AG04450 (cell line): ENCODE measurements around the gene MPRIP. TPM values are rescaled to one million over a fixed set of nuclear protein-coding genes. Genes with fewer than 3 reads are reported as not detected.
"Not testable (repeated sequence)": the region's sequence is repeated elsewhere in the genome, so short reads cannot be mapped to it uniquely, and the experiment has no call there.

Experiments used
- CTCF ChIA-PET: fragments of 300-600, 350-600 bp; formaldehyde crosslinking; extraction: SDS; loops from one replicate; lab custom pipeline; 2022; ENCODE audit warnings: antibody characterized with exemption, inconsistent platforms; lab: Charles Lee
- POLR2A ChIA-PET: fragments of 350-600 bp; formaldehyde crosslinking; extraction: SDS; loops from one replicate; lab custom pipeline; 2021; ENCODE audit warnings: antibody characterized with exemption, inconsistent platforms; lab: Yijun Ruan, JAX
- DNase-seq: peaks from one replicate; pipeline ENCODE4 v3.0.0-alpha.2; 2011; ENCODE audit warnings: low read depth, low spot score
- H3K27ac ChIP-seq: one replicate; pipeline ENCODE4 v1.5.1; 2012; ENCODE audit warnings: low read depth, low read length, control low read depth
- H3K27me3 ChIP-seq: one replicate; pipeline ENCODE4 v1.6.0; 2012; ENCODE audit warnings: low read length; ENCODE audit not compliant: control insufficient read depth, insufficient read depth
- H3K4me3 ChIP-seq: 2 replicates; pipeline ENCODE4 v1.5.1; 2011; ENCODE audit warnings: mild to moderate bottlenecking, low read depth, low read length, control low read depth
- H3K9me3 ChIP-seq: 2 replicates; pipeline ENCODE4 v1.5.1; 2012; ENCODE audit warnings: low read length; ENCODE audit not compliant: control insufficient read depth, insufficient read depth
- polyA plus RNA-seq: library from polyadenylated mRNA; depleted of rRNA; stranded (reverse); fragments of >200 nt; gene quantifications from 2 replicates; pipeline ENCODE4 v1.2.3, GENCODE V29; 2011
- TF ChIP-seq, protein P1 (sequence below): IDR thresholded peaks from 2 replicates; pipeline ENCODE4 v1.5.1; 2011; ENCODE audit warnings: low read depth, low read length, control low read depth, inconsistent platforms

MPRIP gene
- polyA plus RNA-seq, 1 experiment = 95.0 TPM

DNA sequence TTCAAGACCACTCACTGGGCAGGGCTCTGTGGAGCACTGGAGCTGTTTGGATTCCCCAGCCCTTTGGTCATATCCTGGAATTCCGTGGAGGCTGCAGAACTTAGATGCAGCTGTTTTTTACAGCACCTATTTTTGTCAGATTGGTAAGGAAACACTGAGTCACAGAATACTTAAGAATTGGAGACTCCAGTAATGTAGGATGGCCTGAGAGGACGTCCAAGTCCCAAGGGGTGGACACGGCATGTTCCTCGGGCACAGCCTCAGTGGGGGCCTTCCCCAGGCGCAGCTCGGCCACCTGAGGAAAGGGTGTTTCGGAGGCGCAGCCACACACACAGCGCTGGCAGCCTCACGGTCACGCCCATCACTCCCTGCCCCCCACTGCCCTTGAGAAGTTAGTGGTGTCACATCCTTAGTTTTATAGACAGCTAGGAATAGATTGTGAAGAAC lies 149.1 kb downstream of the MPRIP start:
- CTCF ChIA-PET = interaction anchor here (0.6 to 1.3 kb wide), 3 partner anchors 28 to 190 kb away, joined by 4 to 5 read pairs (median 4); no protein-coding TSS in a partner anchor
- POLR2A ChIA-PET = interaction anchor here (0.5 to 1.4 kb wide), 4 partner anchors 10 to 51 kb away, joined by 3 to 6 read pairs (median 4); partner anchors contain the start of gene FLCN
- peak; percentile 60 for DNase-seq
- TF ChIP-seq, protein P1, sequence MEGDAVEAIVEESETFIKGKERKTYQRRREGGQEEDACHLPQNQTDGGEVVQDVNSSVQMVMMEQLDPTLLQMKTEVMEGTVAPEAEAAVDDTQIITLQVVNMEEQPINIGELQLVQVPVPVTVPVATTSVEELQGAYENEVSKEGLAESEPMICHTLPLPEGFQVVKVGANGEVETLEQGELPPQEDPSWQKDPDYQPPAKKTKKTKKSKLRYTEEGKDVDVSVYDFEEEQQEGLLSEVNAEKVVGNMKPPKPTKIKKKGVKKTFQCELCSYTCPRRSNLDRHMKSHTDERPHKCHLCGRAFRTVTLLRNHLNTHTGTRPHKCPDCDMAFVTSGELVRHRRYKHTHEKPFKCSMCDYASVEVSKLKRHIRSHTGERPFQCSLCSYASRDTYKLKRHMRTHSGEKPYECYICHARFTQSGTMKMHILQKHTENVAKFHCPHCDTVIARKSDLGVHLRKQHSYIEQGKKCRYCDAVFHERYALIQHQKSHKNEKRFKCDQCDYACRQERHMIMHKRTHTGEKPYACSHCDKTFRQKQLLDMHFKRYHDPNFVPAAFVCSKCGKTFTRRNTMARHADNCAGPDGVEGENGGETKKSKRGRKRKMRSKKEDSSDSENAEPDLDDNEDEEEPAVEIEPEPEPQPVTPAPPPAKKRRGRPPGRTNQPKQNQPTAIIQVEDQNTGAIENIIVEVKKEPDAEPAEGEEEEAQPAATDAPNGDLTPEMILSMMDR = no peak
- Histone ChIP-seq H3K4me3 (no peak overlapping the region; the same call in 1 of the 2 replicates), H3K9me3 (no peaks in the 10 kb centered on the region), H3K27me3 (no peaks in the 10 kb centered on the region), H3K27ac (peak overlapping the region; percentile 84)

DNA sequence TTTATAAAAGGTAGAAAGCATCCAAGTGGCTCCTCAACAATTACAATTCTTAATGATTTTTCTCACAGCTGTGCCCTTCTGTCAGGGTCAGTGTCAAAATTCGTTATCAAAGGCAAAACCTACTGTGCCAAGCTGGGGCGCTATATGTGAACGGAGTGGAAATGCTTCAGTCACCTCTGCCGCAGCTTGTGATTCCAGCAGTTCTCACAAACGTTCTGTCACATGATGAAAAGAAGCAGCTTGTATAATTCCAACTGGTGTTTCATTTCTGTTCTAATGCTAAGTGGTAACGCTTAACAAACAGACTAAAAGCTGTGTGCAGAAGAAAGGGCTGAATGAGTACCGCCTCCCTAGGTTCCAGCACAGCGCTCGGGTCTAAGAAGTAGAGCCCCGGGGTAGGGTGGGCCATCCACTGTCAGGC lies 149.7 kb downstream of the MPRIP start:
- POLR2A ChIA-PET = interaction anchor here (0.6 to 1.4 kb wide), 4 partner anchors 8 to 45 kb away, joined by 3 to 6 read pairs (median 4); partner anchors contain the start of gene FLCN
- no peaks in the 10 kb centered on the region for H3K9me3 ChIP-seq
- no peak overlapping the region for H3K4me3 ChIP-seq
- H3K27me3 ChIP-seq = no peaks in the 10 kb centered on the region
- H3K27ac ChIP-seq = peak overlapping the region; percentile 55
- no peak for DNase-seq
- CTCF ChIA-PET = interaction anchor here (0.9 kb wide), 1 partner anchor 50 kb away, joined by 4 read pairs; no protein-coding TSS in a partner anchor
- TF ChIP-seq, protein P1 = no peak

DNA sequence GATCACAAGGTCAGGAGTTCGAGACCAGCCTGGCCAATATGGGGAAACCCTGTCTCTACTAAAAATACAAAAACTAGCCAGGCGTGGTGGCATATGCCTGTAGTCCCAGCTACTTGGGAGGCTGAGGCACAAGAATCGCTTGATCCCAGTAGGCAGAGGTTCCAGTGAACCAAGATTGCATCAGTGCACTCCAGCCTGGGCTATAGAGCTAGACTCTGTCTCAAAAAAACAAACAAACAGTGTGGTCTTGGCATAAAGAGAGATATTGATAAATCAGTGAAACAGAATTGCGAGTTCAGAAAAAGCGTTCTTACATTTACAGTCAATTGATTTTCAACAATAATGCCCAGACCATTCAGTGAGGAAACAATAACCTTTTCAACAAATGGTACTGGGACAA lies 153.2 kb downstream of the MPRIP start:
- H3K9me3 ChIP-seq, H3K27ac ChIP-seq, H3K27me3 ChIP-seq, DNase-seq, H3K4me3 ChIP-seq, CTCF ChIA-PET: not testable (repeated sequence)
- POLR2A ChIA-PET = interaction anchor here (0.6 kb wide), 1 partner anchor 1546 kb away, joined by 4 read pairs; no protein-coding TSS in a partner anchor

DNA sequence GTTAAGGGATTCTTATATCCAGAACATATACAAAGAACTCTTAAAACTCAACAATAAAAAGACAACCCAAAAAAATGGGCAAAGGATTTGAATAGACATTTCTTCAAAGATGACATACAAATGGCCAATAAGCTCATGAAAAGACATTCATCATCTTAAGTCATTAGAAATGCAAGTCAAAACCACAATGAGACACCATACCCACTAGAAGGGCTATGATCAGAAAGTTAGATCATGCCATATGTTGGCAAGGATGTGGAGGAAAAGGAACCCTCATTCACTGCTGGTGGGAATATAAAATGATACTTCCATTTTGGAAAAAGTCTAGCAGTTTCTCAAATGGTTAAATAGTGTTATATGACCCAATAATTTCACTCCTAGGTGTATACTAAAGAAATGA lies 154.5 kb downstream of the MPRIP start:
- no peaks in the 10 kb centered on the region for H3K27me3 ChIP-seq
- ChIA-PET CTCF (interaction anchor here (0.6 kb wide), 1 partner anchor 34 kb away, joined by 4 read pairs; no protein-coding TSS in a partner anchor), POLR2A (interaction anchor here (0.6 kb wide), 1 partner anchor 40 kb away, joined by 3 read pairs; the partner anchor contains the start of gene FLCN)
- H3K9me3 ChIP-seq = no peaks in the 10 kb centered on the region
- no peak for DNase-seq
- H3K4me3 ChIP-seq = no peak overlapping the region
- TF ChIP-seq, protein P1 = no peak
- no peak overlapping the region for H3K27ac ChIP-seq

DNA sequence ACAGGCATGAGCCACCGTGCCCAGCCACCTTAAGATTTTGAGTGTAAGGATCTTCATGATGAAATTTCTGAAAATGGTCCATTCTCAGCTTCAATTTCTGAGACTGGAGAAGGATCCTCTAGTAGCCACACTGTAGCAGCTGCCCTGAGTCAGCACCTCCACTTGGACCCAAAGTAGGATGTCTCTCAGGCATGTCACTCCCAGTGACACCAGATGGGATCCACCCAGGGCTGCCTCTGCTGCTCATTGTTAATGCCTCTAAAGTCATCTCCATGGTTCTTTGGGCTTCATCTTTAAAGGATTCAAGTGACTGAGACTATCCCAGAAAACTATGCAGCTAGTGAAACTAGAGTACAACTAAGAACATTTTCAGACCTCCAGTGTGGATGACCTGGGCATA lies 156.0 kb downstream of the MPRIP start:
- no peak overlapping the region for H3K4me3 ChIP-seq
- CTCF ChIA-PET = no interaction called here
- H3K27me3 ChIP-seq = no peaks in the 10 kb centered on the region
- TF ChIP-seq, protein P1 = no peak
- no peak overlapping the region for H3K27ac ChIP-seq
- no peak for DNase-seq
- no peaks in the 10 kb centered on the region; the same call in 1 of the 2 replicates for H3K9me3 ChIP-seq
- POLR2A ChIA-PET = interaction anchor here (0.7 kb wide), 1 partner anchor 11 kb away, joined by 3 read pairs; no protein-coding TSS in a partner anchor
